GM12892 (cell line): Measurements from ENCODE around the gene TMPRSS3.

Experiments used
- DNase-seq: peaks from one replicate; pipeline ENCODE4 v3.0.0; 2011; ENCODE audit not compliant: insufficient read length
- FAIRE-seq: peaks from 2 replicates; lab custom pipeline; 2011; peaks lifted over from hg19 to GRCh38; lab: Jason Lieb, UNC
- POLR2A ChIP-seq: IDR thresholded peaks from 2 replicates; pipeline ENCODE4 v1.6.1; 2011; ENCODE audit warnings: low read depth, low read length, control low read depth
- POLR2AphosphoS5 ChIP-seq: IDR thresholded peaks from 2 replicates; pipeline ENCODE4 v1.6.1; 2011; ENCODE audit warnings: low read depth, low read length, control low read depth
- TAF1 ChIP-seq: IDR thresholded peaks from 2 replicates; pipeline ENCODE4 v1.6.1; 2011; ENCODE audit warnings: low read depth, mild to moderate bottlenecking, control low read depth, low read length, borderline replicate concordance

Gene TMPRSS3

DNA sequence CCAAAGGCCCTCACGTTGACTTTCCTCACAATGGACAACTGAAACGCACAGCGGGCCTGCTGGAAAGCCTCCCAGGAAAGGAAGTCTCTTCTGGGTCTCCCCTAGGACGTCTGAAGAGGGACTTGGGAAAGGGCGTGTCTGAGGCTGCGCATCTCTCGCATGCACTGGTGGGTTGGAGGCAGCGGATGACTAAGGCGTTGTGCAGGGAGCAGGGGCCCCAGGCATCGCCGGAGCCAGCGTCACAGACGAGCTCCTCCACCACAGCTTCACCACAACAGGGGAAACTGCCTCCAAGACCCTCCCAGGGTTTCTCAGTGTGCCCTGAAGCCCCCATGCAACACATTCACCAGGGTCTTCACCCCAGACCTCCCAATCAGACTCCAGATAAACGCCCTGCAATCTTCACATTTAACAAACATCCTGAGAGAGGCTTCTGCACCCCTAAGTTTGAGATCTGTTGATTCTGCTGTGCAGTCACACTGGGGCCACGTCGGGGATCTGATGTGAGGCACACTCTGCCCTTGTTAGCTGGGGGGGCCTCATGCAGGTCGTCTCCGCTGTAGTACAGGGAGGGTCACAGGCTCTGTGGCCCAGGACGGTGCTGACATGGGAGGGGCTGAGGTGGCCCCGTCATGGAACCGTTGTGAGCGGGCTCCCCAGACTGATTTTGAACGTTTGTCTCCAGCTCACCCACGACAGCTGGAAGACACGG is 22.5 kb downstream of the TMPRSS3 start:
- FAIRE-seq = no peak
- no peak for DNase-seq
- TF ChIP-seq TAF1 (no peak), POLR2AphosphoS5 (no peak), POLR2A (no peak)

DNA sequence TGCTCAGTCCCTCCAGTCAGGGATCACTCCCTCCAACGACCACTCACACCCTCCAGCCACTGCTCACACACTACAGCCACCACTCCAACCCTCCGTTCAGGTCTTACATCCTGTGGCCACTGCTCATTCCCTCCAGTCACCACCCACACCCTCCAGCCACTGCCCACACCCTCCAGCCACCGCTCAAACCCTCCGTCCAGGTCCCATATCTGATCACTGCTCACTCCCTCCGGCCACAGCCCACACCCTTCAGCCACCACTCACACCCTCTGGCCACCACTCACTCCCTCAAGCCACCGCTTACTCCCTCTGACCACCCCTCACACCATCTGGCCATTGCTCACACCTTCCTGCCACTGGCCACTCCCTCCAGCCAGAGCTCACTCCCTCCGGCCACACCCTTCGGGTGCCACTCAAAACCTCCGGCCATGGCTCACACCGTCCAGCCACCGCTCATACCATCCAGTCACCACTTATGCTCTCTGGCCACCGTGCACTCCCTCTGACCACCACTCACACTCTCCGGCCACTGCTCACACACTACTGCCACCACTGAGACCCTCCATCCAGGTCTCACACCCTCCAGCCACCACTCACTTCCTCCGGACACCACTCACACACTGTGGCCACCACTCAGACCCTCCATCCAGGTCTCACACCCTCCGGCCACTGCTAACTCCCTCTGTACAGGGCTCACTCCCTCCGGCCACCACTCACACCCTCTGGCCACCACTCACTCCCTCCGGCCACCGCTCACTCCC is 24.8 kb downstream of the TMPRSS3 start:
- TF ChIP-seq TAF1 = no peak
- TF ChIP-seq POLR2AphosphoS5 = no peak
- TF ChIP-seq POLR2A = no peak
- no peak for FAIRE-seq

DNA sequence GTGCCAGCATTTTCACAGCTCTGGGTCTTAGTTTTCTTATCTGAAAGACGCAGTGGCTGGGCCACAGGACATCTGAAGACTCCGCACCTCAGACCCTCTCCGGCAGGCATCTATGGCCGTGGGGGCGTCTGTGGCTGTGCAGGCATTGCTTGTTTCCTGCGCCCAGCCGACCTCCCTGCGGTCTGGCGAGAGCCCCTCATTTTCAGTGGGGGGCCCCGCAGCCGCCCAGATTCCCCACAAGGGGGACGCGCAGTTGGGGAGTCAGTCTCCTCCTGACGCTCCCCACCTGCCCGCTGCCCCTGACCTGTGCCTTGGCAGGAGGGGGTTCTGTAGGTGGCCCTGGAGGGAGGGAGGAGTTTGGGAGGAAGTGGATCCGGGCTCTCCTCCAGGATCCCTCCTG is 26.0 kb downstream of the TMPRSS3 start:
- FAIRE-seq (no peak), DNase-seq (no peak)
- no peak for TF ChIP-seq POLR2A
- no peak for TF ChIP-seq POLR2AphosphoS5
- TF ChIP-seq TAF1 = no peak

More for the DNA sequence above, 24.8 kb downstream of the TMPRSS3 start:
- DNase-seq = no peak

DNA sequence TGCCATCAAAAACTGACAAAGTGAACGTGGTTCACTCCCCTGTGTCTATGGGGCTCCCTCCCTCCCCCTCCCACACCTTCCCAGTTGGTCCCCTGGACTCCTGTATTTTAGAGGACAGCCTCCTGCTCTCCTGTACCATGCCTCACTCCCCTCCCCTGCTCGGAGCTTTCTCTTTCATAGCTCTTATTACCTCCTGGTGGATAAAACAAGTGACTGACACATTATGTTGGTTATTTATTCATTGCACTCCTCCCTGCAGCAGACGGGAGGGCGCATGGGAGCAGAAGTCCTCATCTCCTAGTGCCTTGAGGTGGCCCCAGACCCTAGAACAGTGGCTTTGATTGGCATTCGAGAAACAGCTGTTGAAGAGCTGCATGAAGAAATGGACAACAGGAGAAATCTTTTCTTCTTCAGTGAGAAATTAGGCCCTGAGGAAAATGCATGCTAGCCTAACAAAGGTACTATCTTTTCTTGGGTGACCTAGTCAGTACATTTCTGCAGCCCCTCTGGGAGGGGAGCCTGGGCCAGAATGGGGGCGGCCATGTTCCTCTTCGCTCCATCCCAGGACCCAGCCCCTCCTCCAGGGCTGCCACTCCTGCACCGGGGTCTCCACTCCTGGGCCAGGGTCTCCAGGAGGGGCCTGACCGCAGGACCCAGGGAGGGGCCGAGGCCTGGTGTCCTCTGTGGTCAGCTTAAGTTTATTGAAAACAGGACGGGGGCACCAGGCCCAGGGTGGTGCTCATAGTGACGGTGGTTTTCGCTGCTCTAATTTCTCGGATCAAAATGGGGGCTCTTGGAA is 28.3 kb downstream of the TMPRSS3 start:
- DNase-seq = no peak
- no peak for FAIRE-seq
- TF ChIP-seq TAF1 (no peak), POLR2AphosphoS5 (no peak), POLR2A (no peak)

DNA sequence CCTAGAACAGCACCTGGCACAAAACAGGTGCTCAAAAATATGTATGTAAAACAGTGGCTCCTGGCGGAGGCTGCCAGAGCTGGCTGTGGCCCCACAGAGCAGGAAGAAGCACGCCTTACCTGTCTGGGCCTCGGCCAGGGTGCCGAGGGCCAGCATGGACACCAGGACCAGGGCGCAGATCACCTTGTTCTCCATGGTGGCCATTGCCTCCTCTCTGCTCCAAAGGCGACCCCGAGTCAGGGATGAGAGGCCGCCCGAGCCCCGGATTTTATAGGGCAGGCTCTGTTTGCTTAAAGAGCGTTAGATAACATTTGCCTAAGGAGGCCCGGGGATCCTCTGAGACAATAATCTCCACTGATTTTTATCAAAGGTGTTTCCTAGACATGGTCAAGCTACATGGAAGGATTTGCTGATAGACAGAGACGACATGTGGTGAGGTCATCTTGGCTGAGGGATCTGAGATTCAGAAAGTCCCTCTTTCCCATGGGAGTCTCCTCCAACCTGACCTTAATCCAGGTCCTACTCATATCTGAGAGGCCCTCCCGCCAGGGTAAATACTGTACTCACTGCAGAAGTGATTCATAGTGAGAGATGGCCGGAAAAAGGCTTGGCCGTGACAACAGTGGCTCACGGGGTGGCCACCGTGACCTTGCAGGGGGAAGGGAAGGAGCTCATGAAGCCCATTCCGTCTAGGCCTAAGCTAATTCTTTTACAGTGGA is 29.4 kb downstream of the TMPRSS3 start, which contains the start of gene TFF1:
Gene TFF1 (minus strand): TSS at position 244 of the 719 bp plus-strand sequence. CDS start 40 bp downstream, at position 204.
- FAIRE-seq = no peak

DNA sequence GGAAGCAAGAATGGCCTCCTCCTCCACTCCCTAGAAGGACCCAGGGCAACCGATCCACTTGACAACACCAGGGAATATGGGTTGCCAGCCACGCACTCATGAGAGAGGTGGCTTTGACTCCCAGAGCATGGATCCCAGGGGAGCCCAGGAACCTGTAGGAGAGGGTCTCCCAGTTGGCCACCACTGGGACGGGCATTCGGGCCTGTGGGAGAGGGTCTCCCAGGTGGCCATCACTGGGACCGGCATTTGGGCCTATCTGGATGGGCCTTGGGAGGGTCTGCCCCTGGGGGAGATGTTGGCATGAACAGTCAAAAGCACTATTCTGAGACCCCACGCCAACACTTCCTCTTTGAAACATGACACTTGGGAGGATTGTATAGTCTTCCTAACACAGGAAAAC is 30.1 kb downstream of the TMPRSS3 start:
- DNase-seq = no peak
- no peak for FAIRE-seq
- no peak for TF ChIP-seq POLR2A
- TF ChIP-seq POLR2AphosphoS5 = no peak
- TF ChIP-seq TAF1 = no peak

More for the DNA sequence above, 29.4 kb downstream of the TMPRSS3 start, which contains the start of gene TFF1:
- DNase-seq = no peak
- TF ChIP-seq TAF1 (no peak), POLR2AphosphoS5 (no peak), POLR2A (no peak)

DNA sequence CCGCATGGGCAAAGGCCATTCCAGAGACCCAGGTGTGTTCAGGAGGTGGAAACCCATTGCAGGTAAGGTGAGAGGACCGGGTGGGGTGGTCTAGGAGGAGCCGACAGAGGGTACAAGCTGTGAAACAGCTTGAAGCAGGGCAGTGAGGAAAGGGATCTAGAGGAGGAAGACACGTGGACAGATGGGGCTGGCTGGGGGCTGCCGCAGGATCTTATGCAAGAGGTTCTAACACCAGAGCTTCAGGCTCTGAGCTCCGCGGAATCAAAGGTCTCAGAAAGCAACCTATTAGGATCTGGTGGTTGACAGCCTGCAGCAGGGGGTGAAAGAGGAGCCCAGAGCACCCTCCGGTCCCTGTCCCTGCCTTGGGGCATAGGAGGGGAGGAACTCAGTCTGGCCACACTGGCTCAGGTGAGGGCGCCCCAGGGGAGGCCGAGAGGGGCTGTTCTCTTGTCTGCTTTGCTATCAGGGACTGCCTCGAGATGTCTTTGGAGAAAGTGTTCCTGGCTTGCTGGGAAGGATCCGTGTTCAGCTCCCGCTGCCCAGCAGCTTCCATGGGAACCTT is 31.5 kb downstream of the TMPRSS3 start:
- TF ChIP-seq POLR2AphosphoS5 (no peak), POLR2A (no peak), TAF1 (no peak)
- FAIRE-seq (no peak), DNase-seq (no peak)

DNA sequence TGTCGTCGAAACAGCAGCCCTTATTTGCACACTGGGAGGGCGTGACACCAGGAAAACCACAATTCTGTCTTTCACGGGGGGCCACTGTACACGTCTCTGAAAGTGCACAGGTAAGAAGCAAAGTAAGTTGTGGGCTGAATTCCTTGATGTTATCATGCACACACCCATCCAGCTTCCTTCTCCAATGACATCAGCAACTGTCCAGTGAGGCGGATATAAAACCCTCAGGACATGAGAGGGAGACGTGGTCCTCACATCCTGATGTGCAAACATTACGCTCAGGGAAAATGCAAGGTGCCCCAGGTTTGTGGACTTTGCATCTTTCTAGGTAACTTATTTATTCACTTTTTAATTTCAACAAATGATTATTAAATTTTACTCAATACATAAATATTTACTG is 32.5 kb downstream of the TMPRSS3 start:
- no peak for TF ChIP-seq TAF1
- TF ChIP-seq POLR2A = no peak
- TF ChIP-seq POLR2AphosphoS5 = no peak
- FAIRE-seq (no peak), DNase-seq (no peak)

DNA sequence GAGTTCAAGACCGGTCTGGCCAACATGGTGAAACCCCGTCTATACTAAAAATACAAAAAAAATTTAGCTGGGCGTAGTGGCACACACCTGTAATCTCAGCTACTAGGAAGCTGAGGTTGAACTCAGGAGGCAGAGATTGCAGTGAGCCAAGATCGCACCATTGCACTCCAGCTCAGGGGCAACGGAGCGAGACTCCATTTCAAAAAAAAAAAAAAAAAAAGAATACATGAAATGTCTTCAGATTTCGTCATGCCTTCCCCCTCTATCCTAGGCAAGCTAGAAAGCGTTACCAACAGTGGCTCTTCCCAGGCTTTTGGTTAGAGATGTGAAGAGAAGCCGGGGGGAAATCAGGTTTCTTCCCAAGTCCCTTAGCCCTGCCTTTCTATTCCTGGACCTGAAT is 33.2 kb downstream of the TMPRSS3 start:
- DNase-seq = no peak

DNA sequence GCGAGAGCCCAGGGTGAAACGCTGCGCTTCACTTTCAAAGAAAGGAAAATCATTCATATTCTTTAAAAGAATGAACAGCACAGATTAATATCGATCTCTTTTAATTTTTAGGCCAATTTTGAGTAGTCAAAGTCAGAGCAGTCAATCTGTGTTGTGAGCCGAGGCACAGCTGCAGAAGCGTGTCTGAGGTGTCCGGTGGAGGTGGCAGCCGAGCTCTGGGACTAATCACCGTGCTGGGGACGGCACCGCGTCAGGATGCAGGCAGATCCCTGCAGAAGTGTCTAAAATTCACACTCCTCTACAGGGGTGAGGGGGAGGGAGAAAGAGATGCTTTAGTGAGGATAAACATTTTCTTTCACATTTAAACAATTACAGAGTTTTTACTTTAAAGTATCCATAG is 33.7 kb downstream of the TMPRSS3 start:
- FAIRE-seq (no peak), DNase-seq (no peak)
- TF ChIP-seq TAF1 = no peak
- TF ChIP-seq POLR2AphosphoS5 = no peak
- no peak for TF ChIP-seq POLR2A

More for the DNA sequence above, 33.2 kb downstream of the TMPRSS3 start:
- no peak for FAIRE-seq
- no peak for TF ChIP-seq POLR2A
